NCI-H748 treated with DMSO at 0.1 percent for 48 hours (cell line): Measurements from ENCODE around the gene GIPR.
"Not testable (repeated sequence)": the region's sequence is repeated elsewhere in the genome, so short reads cannot be mapped to it uniquely, and the experiment has no call there.

Experiments used
- DNase-seq: peaks from one replicate; lab custom pipeline; 2025; lab: John Stamatoyannopoulos, UW

GIPR gene

GRCh38 chr19:45692187-45693105 is 24.4 kb downstream of the GIPR start, which contains the start of gene QPCTL:
Gene QPCTL (plus strand): TSS chr19:45692666. CDS start chr19:45692704, 38 bp downstream.
- peak; percentile 99 for DNase-seq

- DNase-seq = peak; percentile 69
These were observed 25.2 kb downstream of the GIPR start for GRCh38 chr19:45693106-45693788.

GRCh38 chr19:45701676-45702075 is 33.7 kb downstream of the GIPR start:
- DNase-seq = no peak

GRCh38 chr19:45705115-45705514 is 37.1 kb downstream of the GIPR start:
- DNase-seq = no peak

GRCh38 chr19:45705710-45706415 is 37.8 kb downstream of the GIPR start:
- no peak for DNase-seq

GRCh38 chr19:45710356-45711130 is 42.5 kb downstream of the GIPR start:
- DNase-seq = no peak

- DNase-seq = no peak
These were observed 44.1 kb downstream of the GIPR start for GRCh38 chr19:45711851-45712698.

- no peak for DNase-seq
These were observed 44.7 kb downstream of the GIPR start for GRCh38 chr19:45712699-45713067.

- DNase-seq = no peak
These were observed 45.1 kb downstream of the GIPR start for GRCh38 chr19:45713141-45713540.

- no peak for DNase-seq
These were observed 47.1 kb downstream of the GIPR start for GRCh38 chr19:45715139-45715538.

- peak; percentile 27 for DNase-seq
These were observed 48.5 kb downstream of the GIPR start for GRCh38 chr19:45716359-45717130.

- peak; percentile 99 for DNase-seq
These were observed 49.3 kb downstream of the GIPR start for GRCh38 chr19:45717131-45717982.

- no peak for DNase-seq
These were observed 50.1 kb downstream of the GIPR start for GRCh38 chr19:45717983-45718650.

- not testable (repeated sequence) for DNase-seq
These were observed 52.0 kb downstream of the GIPR start for GRCh38 chr19:45720065-45720464.

GRCh38 chr19:45728683-45729082 is 60.7 kb downstream of the GIPR start:
- not testable (repeated sequence) for DNase-seq

- DNase-seq = no peak
These were observed 61.8 kb downstream of the GIPR start for GRCh38 chr19:45729800-45730290.

GRCh38 chr19:45730368-45731288 is 62.6 kb downstream of the GIPR start, which contains the start of gene FBXO46:
Gene FBXO46 (minus strand): TSS chr19:45730896. CDS start chr19:45713495, 17,401 bp downstream.
- peak; percentile 99 for DNase-seq
